Ureter (tissue), 1 donor: ENCODE results near the gene FAM90A26. TPM values are rescaled to one million over a fixed set of nuclear protein-coding genes. Genes with fewer than 3 reads are reported as not detected.
"Not testable (repeated sequence)": the region's sequence is repeated elsewhere in the genome, so short reads cannot be mapped to it uniquely, and the experiment has no call there.

Experiments used
- DNase-seq: peaks from one replicate; pipeline ENCODE4 v3.0.0-alpha.2; 2020; ENCODE audit warnings: low spot score
- total RNA-seq: library from RNA; stranded (reverse); gene quantifications from one replicate; pipeline ENCODE4 v1.2.4, GENCODE V29; 2023
- donor health status: DM: yes; HTN: yes; CAD: no.

Gene FAM90A26
- total RNA-seq, 1 donor from 2014 or later: not detected

GRCh38 chr4:9158392-9158791 is 11.8 kb upstream of the FAM90A26 start:
- not testable (repeated sequence) for DNase-seq

DNA sequence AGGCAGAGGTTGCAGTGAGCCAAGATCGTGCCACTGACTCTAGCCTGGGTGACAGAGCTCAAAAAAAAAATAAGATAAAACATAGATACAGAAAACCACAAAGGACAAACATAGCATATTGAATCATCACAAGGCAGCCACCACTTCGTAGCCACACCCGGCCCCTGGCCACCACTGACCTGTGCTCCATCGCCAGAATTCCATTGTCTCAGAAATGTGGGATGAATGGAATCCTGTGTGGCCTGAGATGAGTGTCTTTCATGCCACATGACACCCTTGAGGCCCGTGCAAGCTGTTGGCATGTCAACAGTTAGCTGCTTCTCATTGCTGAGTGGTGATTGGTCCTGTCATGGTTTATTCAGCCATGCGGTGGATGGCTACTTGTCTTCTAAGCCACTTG is 10.2 kb upstream of the FAM90A26 start:
- DNase-seq: not testable (repeated sequence)

DNA sequence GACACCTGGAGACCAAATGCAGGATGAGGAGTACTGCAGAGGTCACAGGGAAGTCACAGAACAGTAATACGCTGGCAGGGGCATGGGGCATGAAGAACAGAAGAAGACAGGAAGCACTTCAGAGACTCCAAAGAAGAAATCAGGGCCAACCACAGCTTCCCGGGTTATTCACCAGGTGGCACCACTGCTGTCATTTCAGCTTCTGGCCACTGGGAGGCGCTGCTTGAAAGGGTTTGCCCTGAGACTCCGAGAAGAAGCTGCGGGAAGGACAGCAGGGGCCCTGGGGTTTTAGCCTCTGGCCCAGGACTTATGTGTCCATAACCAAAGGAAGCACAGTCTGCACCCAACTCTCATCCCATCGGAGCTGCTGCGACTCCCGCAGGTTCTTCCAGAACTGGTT is 4.2 kb upstream of the FAM90A26 start:
- DNase-seq: not testable (repeated sequence)

DNA sequence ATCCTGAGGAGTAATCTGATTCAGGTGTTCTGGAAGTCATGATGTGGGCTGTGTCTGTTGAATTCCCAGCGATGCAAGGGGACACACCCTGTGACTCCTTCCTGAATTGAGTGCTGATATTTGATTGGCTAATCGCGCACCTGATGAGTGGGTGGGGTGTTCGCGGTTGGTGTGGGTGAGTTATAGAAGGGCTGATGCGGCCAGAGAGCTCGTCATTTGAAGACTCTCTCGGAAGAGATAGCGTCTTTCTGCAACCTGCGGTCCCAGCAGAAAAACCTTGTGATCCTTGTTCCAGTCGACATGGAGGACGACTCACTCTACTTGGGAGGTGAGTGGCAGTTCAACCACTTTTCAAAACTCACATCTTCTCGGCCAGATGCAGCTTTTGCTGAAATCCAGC is 40.1 kb downstream of the FAM90A26 start, which contains the start of gene USP17L10:
Gene USP17L10 (plus strand): TSS at position 301 of the 400 bp plus-strand sequence. CDS start 0 bp downstream, at position 301.
- DNase-seq: not testable (repeated sequence)

DNA sequence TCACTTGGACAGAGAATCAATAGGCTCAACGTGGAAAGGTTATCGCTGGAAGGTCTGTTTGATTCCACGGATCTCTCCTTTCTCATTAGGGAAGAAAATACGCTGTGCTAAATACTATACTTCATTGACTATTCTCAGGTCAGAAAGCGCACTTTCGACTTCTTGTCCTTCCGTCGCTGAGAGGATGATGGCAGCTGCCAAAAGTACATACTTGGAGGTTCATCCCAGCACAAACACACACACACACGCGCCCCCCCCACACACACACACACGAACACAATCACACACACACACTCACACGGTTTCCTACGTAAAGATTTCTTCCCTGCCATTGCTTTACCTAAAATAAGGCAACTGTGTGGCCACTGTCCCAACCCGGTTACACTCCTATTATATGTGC is 44.5 kb downstream of the FAM90A26 start:
- peak; percentile 33 for DNase-seq

- DNase-seq: not testable (repeated sequence)
Observed at GRCh38 chr4:9215105-9215504, 44.9 kb downstream of the FAM90A26 start, which contains the start of gene USP17L11. Gene USP17L11 (plus strand): TSS chr4:9215405. CDS start chr4:9215405, 0 bp downstream.

GRCh38 chr4:9219852-9220251 is 49.6 kb downstream of the FAM90A26 start, which contains the start of gene USP17L12:
Gene USP17L12 (plus strand): TSS chr4:9220152. CDS start chr4:9220152, 0 bp downstream.
- not testable (repeated sequence) for DNase-seq

- not testable (repeated sequence) for DNase-seq
Observed at GRCh38 chr4:9224596-9224995, 54.4 kb downstream of the FAM90A26 start, which contains the start of gene USP17L13. Gene USP17L13 (plus strand): TSS chr4:9224896. CDS start chr4:9224896, 0 bp downstream.

Other genes with a start within 250 kb of the FAM90A26 start
- not detected for gene USP17L10, start 40.2 kb downstream of the FAM90A26 start, total RNA-seq
- gene USP17L11, start 45.0 kb downstream of the FAM90A26 start, total RNA-seq: 0.29 TPM
- gene USP17L12, start 49.7 kb downstream of the FAM90A26 start, total RNA-seq: not detected
- not detected for gene USP17L13, start 54.5 kb downstream of the FAM90A26 start, total RNA-seq
- not detected for gene USP17L15, start 64.0 kb downstream of the FAM90A26 start, total RNA-seq
- not detected for gene USP17L17, start 73.5 kb downstream of the FAM90A26 start, total RNA-seq
- 0.29 TPM for gene USP17L18, start 78.2 kb downstream of the FAM90A26 start, total RNA-seq
- gene USP17L19, start 83.0 kb downstream of the FAM90A26 start, total RNA-seq: not detected
- not detected for gene USP17L20, start 87.7 kb downstream of the FAM90A26 start, total RNA-seq
- gene USP17L21, start 92.5 kb downstream of the FAM90A26 start, total RNA-seq: not detected
- not detected for gene USP17L22, start 97.2 kb downstream of the FAM90A26 start, total RNA-seq
- not detected for gene USP17L24, start 154.8 kb downstream of the FAM90A26 start, total RNA-seq
- not detected for gene USP17L25, start 159.5 kb downstream of the FAM90A26 start, total RNA-seq
- not detected for gene USP17L26, start 164.2 kb downstream of the FAM90A26 start, total RNA-seq
- gene USP17L5, start 169.0 kb downstream of the FAM90A26 start, total RNA-seq: not detected
- gene USP17L27, start 173.7 kb downstream of the FAM90A26 start, total RNA-seq: not detected
- not detected for gene USP17L28, start 178.5 kb downstream of the FAM90A26 start, total RNA-seq
- not detected for gene USP17L29, start 183.2 kb downstream of the FAM90A26 start, total RNA-seq
- not detected for gene USP17L30, start 192.7 kb downstream of the FAM90A26 start, total RNA-seq